ACC112 (cell line): ENCODE measurements around the gene MDP1.

Experiments
- H2AFZ ChIP-seq: fragments of 200-600 bp; sonication (generic); one replicate; pipeline ENCODE4 v1.6.0; 2017; ENCODE audit warnings: antibody characterized with exemption, low read length; ENCODE audit not compliant: unreplicated experiment
- H3K27ac ChIP-seq: fragments of 200-600 bp; sonication (generic); 2 replicates; pipeline ENCODE4 v1.5.1; 2014; ENCODE audit warnings: low read depth, mild to moderate bottlenecking, antibody characterized with exemption, low read length, moderate library complexity
- H3K27me3 ChIP-seq: fragments of 200-600 bp; sonication (generic); 2 replicates; pipeline ENCODE4 v1.6.1; 2014; ENCODE audit warnings: mild to moderate bottlenecking, antibody characterized with exemption, low read length, moderate library complexity, mixed read lengths; ENCODE audit not compliant: insufficient read depth
- H3K36me3 ChIP-seq: fragments of 200-600 bp; sonication (generic); 2 replicates; pipeline ENCODE4 v1.6.1; 2016; ENCODE audit warnings: mild to moderate bottlenecking, antibody characterized with exemption, low read length, moderate library complexity, mixed read lengths; ENCODE audit not compliant: insufficient read depth
- H3K4me1 ChIP-seq: fragments of 200-600 bp; sonication (generic); one replicate; pipeline ENCODE4 v1.6.1; 2016; ENCODE audit warnings: low read length, mixed read lengths; ENCODE audit not compliant: insufficient read depth, unreplicated experiment, control insufficient read depth
- H3K4me3 ChIP-seq: fragments of 200-600 bp; sonication (generic); 2 replicates; pipeline ENCODE4 v1.5.1; 2014; ENCODE audit warnings: mild to moderate bottlenecking, low read depth, low read length
- H3K79me2 ChIP-seq: fragments of 200-600 bp; sonication (generic); one replicate; pipeline ENCODE4 v1.6.0; 2016; ENCODE audit warnings: low read length; ENCODE audit not compliant: control insufficient read depth, unreplicated experiment, insufficient read depth

MDP1 gene

DNA sequence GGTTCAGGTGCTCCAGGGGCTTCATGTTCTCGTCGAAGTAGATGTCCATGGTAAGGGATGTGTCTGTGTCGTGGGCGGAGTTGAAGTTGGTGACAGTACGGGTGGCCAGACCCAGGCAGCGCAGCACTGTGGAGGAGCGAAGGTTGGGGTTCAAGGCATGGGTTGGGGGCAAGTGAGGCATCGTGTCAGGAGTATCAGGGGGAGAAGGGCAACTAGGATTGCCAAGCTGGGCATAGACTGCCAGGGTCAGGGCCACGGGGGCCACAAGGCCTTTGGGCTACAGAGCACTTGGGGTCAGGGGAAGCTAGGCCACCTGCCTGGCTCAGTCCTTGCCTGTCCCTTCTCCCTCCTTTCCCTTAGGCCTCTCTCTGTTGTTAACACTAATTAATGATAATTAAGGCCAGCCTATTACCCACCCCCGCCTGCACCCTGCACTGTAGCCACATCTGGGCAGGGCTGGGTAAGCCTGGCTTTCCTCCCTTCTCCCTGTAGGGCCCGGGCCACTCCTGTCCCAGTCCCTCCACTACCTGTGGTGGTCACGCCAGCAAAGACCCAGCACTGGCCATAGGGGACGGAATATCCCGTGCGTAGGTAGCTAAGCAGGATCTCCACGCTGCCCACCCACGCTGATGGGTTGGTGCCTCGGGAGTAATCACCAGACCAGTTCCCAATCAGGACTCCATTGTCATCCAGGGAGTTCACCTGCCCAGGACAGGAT lies 42.8 kb upstream of the MDP1 start:
- Histone ChIP-seq H3K4me1 (peaks cover 8% of the 10 kb centered on the region), H2AFZ (no peak overlapping the region), H3K4me3 (no peak overlapping the region)

DNA sequence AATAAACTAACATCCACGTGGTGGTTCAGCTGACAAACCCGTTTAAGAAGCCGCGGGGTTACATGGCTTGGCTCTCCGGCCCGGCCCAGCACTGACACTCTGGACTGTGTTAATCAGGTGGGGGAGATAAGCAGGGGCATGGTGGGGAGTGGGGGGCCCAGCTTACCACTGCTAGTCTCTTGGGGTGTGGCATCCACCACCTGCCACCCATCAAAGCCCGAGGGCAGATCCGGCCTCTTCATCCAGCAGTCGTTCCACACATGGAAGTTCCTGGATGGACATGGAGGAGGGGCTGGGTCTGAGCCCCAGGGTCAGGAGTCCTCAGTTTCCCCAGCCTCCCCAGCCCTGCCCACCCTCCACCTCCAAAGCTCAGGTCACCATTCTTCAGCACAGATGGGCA lies 42.3 kb upstream of the MDP1 start:
- no peaks in the 10 kb centered on the region for H3K36me3 ChIP-seq
- H3K79me2 ChIP-seq, result no peaks in the 10 kb centered on the region
- no peak overlapping the region for H2AFZ ChIP-seq
- no peak overlapping the region for H3K27ac ChIP-seq
- H3K4me1 ChIP-seq, result peaks cover 8% of the 10 kb centered on the region
- H3K27me3 ChIP-seq, result no peaks in the 10 kb centered on the region
- H3K4me3 ChIP-seq, result no peak overlapping the region

More for the DNA sequence above, 42.8 kb upstream of the MDP1 start:
- no peaks in the 10 kb centered on the region for H3K36me3 ChIP-seq
- H3K79me2 ChIP-seq, result no peaks in the 10 kb centered on the region
- H3K27me3 ChIP-seq, result no peaks in the 10 kb centered on the region
- H3K27ac ChIP-seq, result no peak overlapping the region

DNA sequence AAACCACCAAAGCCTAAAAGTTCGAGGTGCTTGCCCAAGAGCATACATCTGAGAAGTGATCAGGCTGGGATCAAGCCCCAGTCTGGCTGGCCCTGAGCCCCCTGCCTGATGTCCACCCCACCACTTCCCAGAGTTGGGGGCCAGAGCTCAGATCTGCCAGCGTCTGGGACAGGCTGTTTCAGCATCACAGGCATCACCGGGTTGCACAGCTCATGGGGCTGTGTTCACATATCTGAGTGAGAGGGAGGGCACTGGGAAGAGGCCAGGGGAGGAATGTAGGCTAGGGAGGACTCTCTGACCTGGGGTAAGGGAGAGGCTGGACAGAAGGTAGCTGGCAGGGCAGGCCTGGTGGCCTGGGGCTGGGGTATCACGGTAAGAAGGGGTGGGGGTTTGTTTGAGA lies 41.1 kb upstream of the MDP1 start:
- no peak overlapping the region for H2AFZ ChIP-seq
- peaks cover 13% of the 10 kb centered on the region for H3K4me1 ChIP-seq
- no peak overlapping the region for H3K4me3 ChIP-seq
- no peaks in the 10 kb centered on the region for H3K27me3 ChIP-seq
- H3K27ac ChIP-seq, result no peak overlapping the region
- H3K36me3 ChIP-seq, result no peaks in the 10 kb centered on the region
- no peaks in the 10 kb centered on the region for H3K79me2 ChIP-seq

DNA sequence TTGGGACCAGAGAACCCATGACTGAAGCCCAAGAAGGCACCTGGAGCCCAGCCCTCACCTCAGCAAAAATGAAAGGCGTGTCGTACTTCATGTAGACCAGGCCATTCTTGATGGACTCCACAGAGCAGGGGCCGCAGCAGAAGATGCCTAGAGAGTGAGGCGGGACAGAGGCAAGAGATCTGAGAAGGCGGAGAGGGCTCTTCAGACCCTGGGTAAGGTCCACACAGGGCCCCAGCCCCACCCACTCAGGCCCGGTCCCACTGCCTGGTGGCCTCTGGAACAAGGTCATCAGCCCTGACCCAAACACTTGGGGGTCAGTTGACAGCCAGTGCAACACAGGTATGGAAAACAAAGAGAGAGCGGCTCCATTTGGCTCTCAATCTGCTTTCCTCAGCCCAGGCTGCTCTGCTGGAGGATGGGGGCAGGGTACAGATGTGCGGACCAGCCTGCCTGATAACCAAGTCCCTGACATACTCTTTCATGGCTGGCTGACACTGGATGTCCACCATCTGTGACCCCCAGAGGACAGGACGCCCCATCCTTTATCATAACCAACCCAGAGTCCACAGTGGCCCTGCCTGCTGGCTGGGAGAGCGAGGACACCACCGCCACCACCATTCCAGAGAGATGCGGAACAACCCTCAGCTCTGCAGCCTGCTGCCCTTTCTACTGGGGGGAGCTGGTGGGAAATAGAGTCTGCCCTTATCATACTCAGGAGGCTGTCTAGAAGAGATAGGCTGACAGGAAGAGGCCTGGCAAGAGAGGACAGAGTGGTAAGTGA lies 40.3 kb upstream of the MDP1 start:
- Histone ChIP-seq H3K36me3 (no peaks in the 10 kb centered on the region), H3K27me3 (no peaks in the 10 kb centered on the region), H3K79me2 (no peaks in the 10 kb centered on the region), H2AFZ (no peak overlapping the region), H3K27ac (no peak overlapping the region), H3K4me3 (no peak overlapping the region), H3K4me1 (peaks cover 20% of the 10 kb centered on the region)

DNA sequence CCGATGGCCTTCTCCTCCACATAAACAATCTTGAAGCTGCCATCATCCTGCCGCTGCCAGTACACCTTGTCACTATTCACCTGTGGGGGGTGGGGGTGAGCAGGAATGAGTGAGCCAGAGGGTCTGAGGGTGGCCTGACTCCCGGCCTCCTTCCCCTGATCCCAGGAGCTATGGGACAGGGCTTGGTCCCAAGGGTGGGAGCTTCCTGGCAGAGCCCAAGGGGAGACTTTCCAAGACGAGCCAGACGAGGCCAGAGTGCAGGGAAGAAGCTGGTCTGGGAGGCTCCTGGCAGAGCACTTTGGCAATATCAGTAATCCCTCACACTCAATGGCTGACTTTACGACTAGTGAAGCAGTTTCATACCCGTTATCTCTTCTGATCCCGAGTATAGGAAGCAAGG lies 39.6 kb upstream of the MDP1 start:
- peaks cover 27% of the 10 kb centered on the region for H3K4me1 ChIP-seq
- H3K27me3 ChIP-seq, result no peaks in the 10 kb centered on the region
- no peak overlapping the region for H2AFZ ChIP-seq
- no peaks in the 10 kb centered on the region for H3K36me3 ChIP-seq
- H3K79me2 ChIP-seq, result no peaks in the 10 kb centered on the region
- H3K27ac ChIP-seq, result no peak overlapping the region
- H3K4me3 ChIP-seq, result no peak overlapping the region

GRCh38 chr14:24254630-24255392 lies 38.9 kb upstream of the MDP1 start:
- H3K27ac ChIP-seq, result no peak overlapping the region
- H2AFZ ChIP-seq, result no peak overlapping the region
- H3K36me3 ChIP-seq, result no peaks in the 10 kb centered on the region
- no peak overlapping the region for H3K4me3 ChIP-seq
- H3K4me1 ChIP-seq, result peaks cover 29% of the 10 kb centered on the region
- H3K27me3 ChIP-seq, result no peaks in the 10 kb centered on the region
- no peaks in the 10 kb centered on the region for H3K79me2 ChIP-seq

GRCh38 chr14:24253936-24254335 lies 38.1 kb upstream of the MDP1 start:
- Histone ChIP-seq H3K27me3 (no peaks in the 10 kb centered on the region), H3K27ac (no peak overlapping the region), H3K4me1 (peaks cover 22% of the 10 kb centered on the region), H2AFZ (no peak overlapping the region), H3K36me3 (no peaks in the 10 kb centered on the region), H3K4me3 (no peak overlapping the region), H3K79me2 (no peaks in the 10 kb centered on the region)

- H3K4me3 ChIP-seq, result no peak overlapping the region
Observed at GRCh38 chr14:24252289-24253124, 36.6 kb upstream of the MDP1 start.

DNA sequence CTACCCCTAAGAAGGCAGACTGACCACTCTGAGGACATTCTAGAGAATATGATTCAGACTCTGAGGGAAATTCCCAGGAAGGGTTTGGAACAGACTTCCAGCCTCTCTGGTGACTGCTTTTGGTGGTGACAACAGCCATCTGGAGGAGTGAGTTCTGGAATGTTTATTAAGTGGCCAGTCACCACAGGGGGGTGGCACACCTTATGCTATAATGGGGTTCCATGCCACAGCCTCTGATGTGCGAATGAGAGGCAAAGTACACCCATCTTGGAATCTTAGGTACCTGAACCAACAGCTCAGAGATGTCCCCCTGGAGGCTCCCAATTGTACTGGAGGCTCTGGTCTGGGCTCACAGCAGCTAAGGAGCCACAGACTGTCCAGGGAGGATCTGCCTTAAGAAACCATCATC lies 36.0 kb upstream of the MDP1 start:
- H3K27me3 ChIP-seq, result no peaks in the 10 kb centered on the region
- H2AFZ ChIP-seq, result no peak overlapping the region
- H3K4me1 ChIP-seq, result peaks cover 22% of the 10 kb centered on the region
- no peak overlapping the region for H3K4me3 ChIP-seq
- H3K36me3 ChIP-seq, result no peaks in the 10 kb centered on the region
- H3K79me2 ChIP-seq, result no peaks in the 10 kb centered on the region
- H3K27ac ChIP-seq, result no peak overlapping the region

More at GRCh38 chr14:24252289-24253124, 36.6 kb upstream of the MDP1 start:
- H3K36me3 ChIP-seq, result no peaks in the 10 kb centered on the region
- H2AFZ ChIP-seq, result no peak overlapping the region
- no peaks in the 10 kb centered on the region for H3K27me3 ChIP-seq
- no peaks in the 10 kb centered on the region for H3K79me2 ChIP-seq
- peaks cover 20% of the 10 kb centered on the region for H3K4me1 ChIP-seq
- H3K27ac ChIP-seq, result no peak overlapping the region

- H2AFZ ChIP-seq, result no peak overlapping the region
- H3K79me2 ChIP-seq, result no peaks in the 10 kb centered on the region
- no peaks in the 10 kb centered on the region for H3K36me3 ChIP-seq
- no peak overlapping the region for H3K27ac ChIP-seq
- peaks cover 26% of the 10 kb centered on the region for H3K4me1 ChIP-seq
- H3K27me3 ChIP-seq, result no peaks in the 10 kb centered on the region
- no peak overlapping the region for H3K4me3 ChIP-seq
Observed at GRCh38 chr14:24250354-24250753, 34.5 kb upstream of the MDP1 start.
